ENCODE results near the gene RFX4. TPM values are rescaled to one million over a fixed set of nuclear protein-coding genes. Genes with fewer than 3 reads are reported as not detected.

Gene RFX4
- polyA plus RNA-seq, 6 donors from 2014 or later, result not detected

- H3K4me3 Mint-ChIP-seq, result no peak overlapping the region
- DNase-seq (no peak), ATAC-seq (ENCODE audit: low read depth in 2 of 2) (no peak)
- H3K9me3 Mint-ChIP-seq, result peaks cover 0 to 1% (median 0%) of the 10 kb centered on the region in 7 donors
- H3K27me3 Mint-ChIP-seq, result peaks cover 50 to 74% (median 62%) of the 10 kb centered on the region in 3 donors
- H3K27ac Mint-ChIP-seq, result no peak overlapping the region
- no peaks in the 10 kb centered on the region for H3K4me1 Mint-ChIP-seq
- no peaks in the 10 kb centered on the region for H3K36me3 Mint-ChIP-seq
Measured at GRCh38 chr12:106740818-106741217, 158.0 kb downstream of the RFX4 start.

GRCh38 chr12:106741247-106741646, 158.4 kb downstream of the RFX4 start:
- Mint-ChIP-seq H3K27me3 (peaks cover 50 to 70% (median 58%) of the 10 kb centered on the region in 3 donors), H3K36me3 (no peaks in the 10 kb centered on the region), H3K27ac (no peak overlapping the region), H3K4me1 (no peaks in the 10 kb centered on the region), H3K9me3 (peaks cover 0 to 1% (median 0%) of the 10 kb centered on the region in 7 donors), H3K4me3 (no peak overlapping the region)
- no peak for ATAC-seq (ENCODE audit: low read depth in 2 of 2)
- no peak for DNase-seq

GRCh38 chr12:106743270-106743988, 160.6 kb downstream of the RFX4 start:
- H3K27ac Mint-ChIP-seq, result no peak overlapping the region
- H3K36me3 Mint-ChIP-seq, result no peaks in the 10 kb centered on the region
- peaks cover 5 to 11% (median 11%) of the 10 kb centered on the region in 3 donors for H3K4me1 Mint-ChIP-seq

GRCh38 chr12:106744600-106744999, 161.8 kb downstream of the RFX4 start:
- Mint-ChIP-seq H3K36me3 (no peaks in the 10 kb centered on the region), H3K9me3 (no peaks in the 10 kb centered on the region), H3K4me1 (peaks cover 6 to 13% (median 12%) of the 10 kb centered on the region in 3 donors), H3K27me3 (peaks cover 37 to 48% (median 42%) of the 10 kb centered on the region in 3 donors), H3K27ac (no peak overlapping the region), H3K4me3 (no peak overlapping the region)
- ATAC-seq (ENCODE audit: low read depth in 2 of 2) (no peak), DNase-seq (no peak)

More at GRCh38 chr12:106743270-106743988, 160.6 kb downstream of the RFX4 start:
- no peak overlapping the region for H3K4me3 Mint-ChIP-seq
- ATAC-seq (ENCODE audit: low read depth in 2 of 2) (no peak), DNase-seq (no peak)
- no peaks in the 10 kb centered on the region for H3K9me3 Mint-ChIP-seq
- H3K27me3 Mint-ChIP-seq, result peaks cover 37 to 49% (median 44%) of the 10 kb centered on the region in 3 donors

- H3K27ac Mint-ChIP-seq, result no peak overlapping the region
- no peak for ATAC-seq (ENCODE audit: low read depth in 2 of 2)
- DNase-seq, result no peak
- H3K27me3 Mint-ChIP-seq, result peaks cover 37 to 44% (median 38%) of the 10 kb centered on the region in 3 donors
- no peaks in the 10 kb centered on the region for H3K9me3 Mint-ChIP-seq
- H3K36me3 Mint-ChIP-seq, result no peaks in the 10 kb centered on the region
- no peak overlapping the region for H3K4me3 Mint-ChIP-seq
- peaks cover 6 to 13% (median 12%) of the 10 kb centered on the region in 3 donors for H3K4me1 Mint-ChIP-seq
Measured at GRCh38 chr12:106745181-106745745, 162.5 kb downstream of the RFX4 start.

- Mint-ChIP-seq H3K9me3 (peaks cover 0 to 6% (median 3%) of the 10 kb centered on the region in 7 donors), H3K4me3 (no peak overlapping the region), H3K27me3 (peaks cover 18 to 26% (median 20%) of the 10 kb centered on the region in 3 donors), H3K36me3 (no peaks in the 10 kb centered on the region), H3K4me1 (peaks cover 6 to 14% (median 12%) of the 10 kb centered on the region in 3 donors), H3K27ac (peak overlapping the region in 4 of 6 donors; percentile 3 to 40 (median 26))
- DNase-seq, result no peak
- peak; percentile 74 to 80 for ATAC-seq (ENCODE audit: low read depth in 2 of 2)
Measured at GRCh38 chr12:106747973-106748436, 165.2 kb downstream of the RFX4 start.

GRCh38 chr12:106750524-106750923, 167.7 kb downstream of the RFX4 start:
- Mint-ChIP-seq H3K4me3 (peak overlapping the region in 1 of 8 donors; percentile 22), H3K4me1 (peaks cover 15 to 29% (median 23%) of the 10 kb centered on the region in 3 donors)

GRCh38 chr12:106753526-106753925, 170.7 kb downstream of the RFX4 start:
- Mint-ChIP-seq H3K9me3 (peaks cover 0 to 11% (median 3%) of the 10 kb centered on the region in 7 donors), H3K27me3 (peaks cover 0 to 4% (median 0%) of the 10 kb centered on the region in 3 donors), H3K4me1 (peaks cover 9 to 17% (median 12%) of the 10 kb centered on the region in 3 donors), H3K4me3 (peak overlapping the region in 3 of 8 donors; percentile 23 to 66 (median 57)), H3K36me3 (no peaks in the 10 kb centered on the region), H3K27ac (peak overlapping the region in 1 of 6 donors; percentile 73)
- peak; percentile 98 to 99 for ATAC-seq (ENCODE audit: low read depth in 2 of 2)
- peak; percentile 31 for DNase-seq

More at GRCh38 chr12:106750524-106750923, 167.7 kb downstream of the RFX4 start:
- Mint-ChIP-seq H3K9me3 (peaks cover 0 to 11% (median 3%) of the 10 kb centered on the region in 7 donors), H3K27ac (no peak overlapping the region), H3K27me3 (peaks cover 0 to 4% (median 1%) of the 10 kb centered on the region in 3 donors), H3K36me3 (no peaks in the 10 kb centered on the region)
- no peak for DNase-seq
- ATAC-seq (ENCODE audit: low read depth in 2 of 2), result no peak

- H3K27ac Mint-ChIP-seq, result no peak overlapping the region
- peaks cover 0 to 4% (median 0%) of the 10 kb centered on the region in 3 donors for H3K27me3 Mint-ChIP-seq
- ATAC-seq (ENCODE audit: low read depth in 2 of 2) (no peak), DNase-seq (no peak)
- peaks cover 0 to 11% (median 3%) of the 10 kb centered on the region in 7 donors for H3K9me3 Mint-ChIP-seq
- no peaks in the 10 kb centered on the region for H3K36me3 Mint-ChIP-seq
- peak overlapping the region in 2 of 8 donors; percentile 3 to 69 for H3K4me3 Mint-ChIP-seq
- peaks cover 12 to 21% (median 17%) of the 10 kb centered on the region in 3 donors for H3K4me1 Mint-ChIP-seq
Measured at GRCh38 chr12:106754331-106754730, 171.5 kb downstream of the RFX4 start.

- Mint-ChIP-seq H3K9me3 (peaks cover 0 to 7% (median 0%) of the 10 kb centered on the region in 7 donors), H3K4me1 (peaks cover 28 to 39% (median 35%) of the 10 kb centered on the region in 3 donors), H3K4me3 (no peak overlapping the region), H3K36me3 (no peaks in the 10 kb centered on the region), H3K27me3 (no peaks in the 10 kb centered on the region), H3K27ac (peak overlapping the region in 1 of 6 donors; percentile 72)
- ATAC-seq (ENCODE audit: low read depth in 2 of 2) (no peak), DNase-seq (no peak)
Measured at GRCh38 chr12:106757623-106758348, 175.0 kb downstream of the RFX4 start.

GRCh38 chr12:106758349-106759110, 175.7 kb downstream of the RFX4 start:
- DNase-seq, result no peak
- H3K4me3 Mint-ChIP-seq, result peak overlapping the region in 2 of 8 donors; percentile 1 to 48

GRCh38 chr12:106759526-106760183, 176.9 kb downstream of the RFX4 start:
- H3K27me3 Mint-ChIP-seq, result peaks cover 0 to 3% (median 0%) of the 10 kb centered on the region in 3 donors
- ATAC-seq (ENCODE audit: low read depth in 2 of 2) (no peak), DNase-seq (no peak)
- H3K27ac Mint-ChIP-seq, result peak overlapping the region in 5 of 6 donors; percentile 18 to 93 (median 74)
- H3K4me3 Mint-ChIP-seq, result peak overlapping the region in 7 of 8 donors; percentile 53 to 82 (median 69)
- peaks cover 19 to 23% (median 23%) of the 10 kb centered on the region in 3 donors for H3K4me1 Mint-ChIP-seq
- H3K9me3 Mint-ChIP-seq, result no peaks in the 10 kb centered on the region
- no peaks in the 10 kb centered on the region for H3K36me3 Mint-ChIP-seq

More at GRCh38 chr12:106758349-106759110, 175.7 kb downstream of the RFX4 start:
- Mint-ChIP-seq H3K9me3 (no peaks in the 10 kb centered on the region), H3K27ac (peak overlapping the region in 3 of 6 donors; percentile 36 to 72 (median 49)), H3K36me3 (no peaks in the 10 kb centered on the region), H3K27me3 (no peaks in the 10 kb centered on the region), H3K4me1 (peaks cover 24 to 33% (median 29%) of the 10 kb centered on the region in 3 donors)
- no peak for ATAC-seq (ENCODE audit: low read depth in 2 of 2)
